Stimulated activated CD4-positive, alpha-beta T cell treated with anti-CD3 and anti-CD28 coated beads, Interleukin-12 subunit alpha, Interleukin-12 subunit beta, amount 100 ng/mL, for 48 hours (primary cell): Measurements from ENCODE around the gene SVEP1.
"Not testable (repeated sequence)": the region's sequence is repeated elsewhere in the genome, so short reads cannot be mapped to it uniquely, and the experiment has no call there.

Experiments used
- DNase-seq, 3 donors: peaks; one replicate each; pipeline ENCODE4 v3.0.0-alpha.2; 2020; ENCODE audit warnings: low read depth in 2 of 3, low spot score in 1 of 3

SVEP1 gene

DNA sequence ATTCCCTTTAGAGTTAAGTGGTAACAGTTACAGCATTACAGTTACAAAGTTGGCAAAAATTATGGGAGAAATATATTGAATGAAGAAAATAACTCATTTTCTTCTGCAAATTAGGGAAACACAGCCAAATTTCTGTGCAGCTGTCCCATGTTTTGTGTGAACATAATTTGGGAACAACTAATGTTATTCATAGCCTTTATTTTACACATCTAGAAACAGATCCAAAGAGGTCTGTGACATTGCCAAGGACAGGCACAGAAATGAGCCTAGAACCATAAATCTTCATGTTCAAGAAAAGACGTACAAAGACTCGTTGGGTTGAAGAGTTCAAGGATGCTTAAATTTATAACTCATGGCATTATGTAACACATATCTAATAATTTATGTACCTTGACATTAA lies 127.8 kb downstream of the SVEP1 start:
- DNase-seq = no peak

DNA sequence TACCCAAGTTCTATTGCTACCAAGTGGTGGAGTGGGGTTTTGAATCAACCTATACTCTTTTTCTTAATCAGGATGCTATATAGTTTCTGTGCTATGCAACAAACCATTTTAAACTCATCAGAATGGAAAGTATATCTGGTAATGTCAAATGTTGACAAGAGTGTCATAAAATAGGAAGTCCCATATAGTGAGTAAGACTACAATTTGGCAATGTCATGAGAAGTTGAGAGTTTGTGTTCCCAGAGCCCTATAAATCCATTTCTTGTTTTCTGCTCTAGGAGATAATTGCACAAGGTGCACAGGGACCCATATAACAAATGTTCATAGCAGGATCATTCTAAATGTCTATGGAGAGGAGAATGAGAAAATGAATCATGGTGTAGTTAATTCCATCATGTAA lies 132.1 kb downstream of the SVEP1 start:
- no peak for DNase-seq

DNA sequence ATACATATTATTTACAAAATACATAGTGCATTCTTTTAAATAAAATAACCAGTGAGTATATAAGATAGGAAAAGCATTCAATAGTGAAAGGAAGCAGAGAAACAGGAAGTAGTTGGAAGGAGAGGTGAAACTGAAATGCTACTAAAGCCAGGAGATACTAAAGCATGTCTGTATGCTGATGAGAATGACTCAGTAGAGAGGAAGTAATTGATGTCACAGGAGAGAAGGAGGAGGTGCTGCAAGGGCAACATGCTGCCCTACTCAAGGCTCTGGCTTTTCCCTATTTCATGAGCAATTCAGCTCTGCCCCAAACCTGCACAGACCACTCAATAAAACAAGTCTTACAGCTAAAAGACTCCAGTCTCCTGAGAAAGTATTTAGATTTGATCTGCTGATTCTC lies 133.4 kb downstream of the SVEP1 start:
- no peak for DNase-seq

DNA sequence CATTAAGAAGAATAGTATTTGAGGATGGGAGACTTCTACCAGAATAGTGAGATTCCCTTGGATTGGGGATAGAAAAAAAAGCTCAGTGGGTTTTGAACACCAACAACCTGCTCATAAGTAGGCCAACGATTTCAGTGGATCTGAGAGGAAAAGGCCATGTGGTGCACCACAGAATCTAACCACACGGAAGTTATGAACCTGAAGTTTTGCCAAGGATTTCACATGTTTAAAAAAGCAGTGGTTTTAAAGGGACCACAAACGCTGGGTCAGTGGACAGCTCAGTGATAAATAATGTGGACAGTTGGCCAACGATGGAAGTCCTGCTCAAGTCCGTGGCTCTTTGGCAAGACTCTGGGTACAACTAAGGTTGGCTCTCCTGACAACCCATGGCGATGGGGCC lies 134.6 kb downstream of the SVEP1 start:
- DNase-seq = no peak

DNA sequence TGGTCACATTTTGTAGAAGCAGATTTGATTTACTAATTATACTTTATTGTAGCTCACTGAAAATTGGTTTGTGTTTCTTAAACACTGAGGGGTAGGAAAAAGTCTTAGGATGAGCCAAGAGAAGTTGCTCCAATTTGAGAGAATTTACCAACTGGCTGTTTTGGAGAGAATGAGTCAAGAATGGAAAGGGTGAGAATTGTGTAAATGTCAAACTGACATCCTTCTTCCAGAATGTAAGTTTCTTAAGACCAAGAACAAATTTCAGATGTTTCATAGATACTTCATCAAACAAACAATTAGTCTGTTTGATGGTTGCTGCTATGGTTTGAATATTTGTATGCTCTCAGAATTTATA lies 135.7 kb downstream of the SVEP1 start:
- no peak for DNase-seq

DNA sequence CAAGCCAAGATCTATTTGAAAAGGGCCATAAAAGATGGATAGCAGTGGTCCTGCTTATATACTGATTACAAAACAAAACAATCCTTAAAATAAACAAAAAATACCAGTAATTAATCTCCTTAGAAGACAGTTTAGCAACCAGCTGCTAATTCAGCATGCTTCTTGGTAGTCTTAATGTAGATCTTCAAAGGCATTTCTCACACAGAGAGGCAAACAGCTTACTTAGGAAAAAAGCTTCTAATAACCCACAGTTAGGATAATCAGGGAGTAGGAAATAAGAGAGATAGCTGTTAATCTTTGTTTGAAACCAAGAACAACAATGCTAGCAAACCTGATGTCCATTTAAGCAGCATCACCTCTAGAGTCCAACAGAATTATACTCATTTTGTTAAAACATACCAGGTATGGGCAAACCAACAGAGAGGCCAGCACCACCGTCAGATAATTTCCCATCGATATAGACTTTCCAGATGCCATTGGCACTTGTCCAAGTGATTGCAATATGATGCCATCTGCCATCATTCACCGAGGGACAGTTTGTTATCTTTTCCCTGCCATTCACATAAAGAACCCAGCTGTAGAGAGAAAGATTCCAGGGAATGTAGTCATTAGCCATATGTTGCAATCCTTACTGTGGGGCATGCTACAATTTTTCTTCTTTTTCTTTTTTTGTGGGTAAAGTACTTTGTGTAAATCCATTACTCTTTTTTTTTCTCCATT lies 136.2 kb downstream of the SVEP1 start:
- DNase-seq = no peak

DNA sequence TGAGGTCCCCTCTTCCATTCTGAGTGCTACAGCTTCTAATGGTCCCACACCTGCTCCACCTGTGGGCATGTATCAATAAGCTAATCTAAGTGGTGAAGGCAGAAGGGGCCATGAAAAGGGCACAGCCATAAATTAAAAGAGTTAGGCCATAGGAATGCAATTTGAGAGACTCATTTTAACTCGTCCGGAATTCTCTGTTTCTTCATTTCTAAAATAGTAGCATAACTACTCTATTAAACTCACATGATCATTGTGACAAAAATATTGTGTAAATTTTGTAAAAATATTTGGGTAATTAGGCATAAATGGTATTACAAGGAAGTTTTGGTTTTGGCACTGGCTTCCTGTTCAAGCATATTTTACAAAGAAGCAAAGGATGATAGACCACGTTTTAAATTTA lies 138.7 kb downstream of the SVEP1 start:
- DNase-seq = no peak

DNA sequence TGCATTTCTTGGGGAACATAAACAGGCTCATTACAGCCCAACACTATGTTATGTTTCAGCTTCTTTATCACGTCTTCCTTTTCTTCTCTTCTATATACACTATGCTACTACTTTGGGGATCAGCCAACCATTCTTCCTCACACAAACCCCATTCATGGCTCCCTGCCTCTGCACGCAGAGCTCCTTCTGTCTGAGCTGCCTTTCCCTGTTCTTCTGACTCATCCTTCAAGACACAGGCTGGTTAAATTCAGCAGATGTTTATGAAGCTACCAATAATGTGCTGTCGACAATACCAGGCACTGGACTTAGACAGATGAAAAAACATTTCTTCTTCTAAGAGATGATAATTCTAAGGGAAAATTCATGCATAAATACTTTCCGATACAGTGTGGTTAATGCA lies 139.4 kb downstream of the SVEP1 start:
- no peak for DNase-seq

DNA sequence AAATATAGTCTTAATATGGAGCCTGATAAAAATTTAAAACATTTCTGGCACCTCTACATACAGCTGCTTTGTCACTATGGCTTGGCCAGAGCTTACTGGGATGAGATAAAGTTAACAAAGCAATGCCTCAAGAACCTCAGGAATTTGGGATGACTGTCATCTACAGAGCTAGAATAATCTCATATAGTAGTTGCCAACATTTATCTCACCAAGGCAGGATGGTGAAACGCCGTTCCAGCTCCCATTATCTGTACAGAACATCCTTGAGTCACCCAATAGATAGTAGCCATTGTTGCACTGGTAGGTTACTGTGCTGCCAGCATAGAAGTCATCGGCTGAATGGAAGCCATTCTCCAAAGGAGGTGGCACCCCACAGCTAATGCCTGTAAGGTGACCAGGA lies 147.3 kb downstream of the SVEP1 start:
- DNase-seq = no peak

DNA sequence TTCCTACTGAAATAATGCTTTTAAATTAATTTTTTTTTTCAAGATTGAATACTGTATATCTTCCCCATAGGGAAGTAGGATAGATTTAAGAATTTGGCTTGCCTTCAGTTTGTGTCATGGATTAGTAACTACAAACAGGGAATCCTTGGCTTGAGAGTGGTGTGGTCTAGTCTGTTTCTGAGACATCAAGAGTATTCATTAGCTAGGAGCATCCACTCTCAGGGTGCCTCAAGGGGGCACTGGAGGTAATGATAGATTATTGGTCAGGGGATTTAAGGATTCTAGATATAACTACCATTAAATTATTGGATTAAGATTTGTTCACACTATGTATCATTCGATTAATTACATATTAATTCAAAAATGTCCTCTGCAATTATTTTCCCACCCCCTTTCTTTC lies 150.1 kb downstream of the SVEP1 start:
- DNase-seq = no peak

DNA sequence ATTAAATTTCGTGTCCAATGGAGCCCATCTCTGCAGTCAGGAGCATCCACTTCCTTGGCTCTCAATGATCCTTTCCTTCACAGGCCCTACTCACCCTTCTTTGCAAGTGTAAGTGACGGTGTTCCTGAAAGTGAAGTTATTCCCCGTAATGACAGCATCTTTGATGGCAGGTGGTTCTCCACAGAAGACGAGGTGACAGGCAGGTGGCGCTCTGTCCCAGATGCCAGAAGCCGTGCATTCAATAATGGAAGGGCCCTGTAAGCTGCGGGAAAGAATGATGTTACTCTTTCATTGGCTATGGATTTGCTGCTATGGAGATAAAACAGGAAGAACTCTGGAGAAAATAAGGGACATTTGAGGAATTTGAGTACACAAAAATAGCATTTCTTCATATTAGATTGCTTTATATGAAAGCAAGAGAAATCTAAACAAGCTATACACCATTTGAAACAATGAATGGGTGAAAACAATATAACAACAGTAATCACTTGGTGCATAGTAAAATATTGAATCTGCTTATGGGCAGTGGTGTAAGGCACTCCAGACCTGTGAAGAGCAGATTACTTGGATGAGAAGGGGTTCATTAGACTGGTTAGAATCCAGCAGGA lies 151.9 kb downstream of the SVEP1 start:
- DNase-seq = peak in 2 of 3 donors; percentile 7 to 17

DNA sequence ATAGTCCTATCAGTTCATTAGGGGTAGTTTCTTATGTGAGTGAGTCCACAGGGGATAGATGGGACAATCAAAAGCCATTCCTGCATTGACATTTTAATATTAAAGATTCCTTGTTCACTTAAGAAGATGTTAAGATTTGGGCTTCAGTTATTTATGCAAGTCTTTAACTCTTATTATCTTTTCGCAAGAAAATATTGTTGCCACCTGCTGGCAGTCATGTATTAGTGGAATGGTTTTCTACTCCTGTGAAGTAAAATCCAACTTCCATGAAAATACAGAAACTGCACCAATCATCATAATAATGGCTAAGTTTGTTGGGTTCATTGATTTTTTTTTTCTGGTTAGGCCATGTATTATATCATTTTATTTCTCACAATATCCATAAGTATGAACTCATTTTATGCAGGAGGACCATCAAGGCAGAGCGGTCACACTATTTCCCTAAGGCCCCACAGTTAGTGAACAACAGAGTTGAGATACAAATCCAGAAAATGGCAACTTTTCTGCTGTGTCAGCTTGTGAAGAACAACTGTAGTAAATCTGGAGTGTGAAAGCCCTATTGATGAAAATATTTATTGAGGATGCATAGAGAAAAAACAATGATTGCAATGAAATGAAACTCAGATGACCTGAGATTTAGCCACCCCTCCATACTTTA lies 153.4 kb downstream of the SVEP1 start:
- DNase-seq = no peak

DNA sequence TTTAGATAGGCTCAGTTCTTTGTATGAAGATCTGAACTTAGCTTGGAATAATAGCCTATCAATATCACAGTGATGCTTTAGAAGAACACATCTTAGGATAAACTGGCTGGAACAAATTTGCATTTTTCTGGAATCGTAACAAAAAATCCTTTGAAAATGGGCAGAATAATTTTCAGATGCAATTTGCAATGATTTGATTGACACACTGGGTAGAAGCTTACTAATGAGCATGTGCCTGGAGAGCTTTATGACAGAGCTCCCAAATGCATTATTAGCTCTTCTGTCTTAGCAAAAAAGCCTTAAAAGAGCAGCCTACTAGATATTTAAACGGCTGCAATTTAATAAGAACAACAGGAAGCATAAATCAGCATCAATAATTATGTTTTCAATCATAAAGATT lies 165.1 kb downstream of the SVEP1 start:
- DNase-seq = no peak

DNA sequence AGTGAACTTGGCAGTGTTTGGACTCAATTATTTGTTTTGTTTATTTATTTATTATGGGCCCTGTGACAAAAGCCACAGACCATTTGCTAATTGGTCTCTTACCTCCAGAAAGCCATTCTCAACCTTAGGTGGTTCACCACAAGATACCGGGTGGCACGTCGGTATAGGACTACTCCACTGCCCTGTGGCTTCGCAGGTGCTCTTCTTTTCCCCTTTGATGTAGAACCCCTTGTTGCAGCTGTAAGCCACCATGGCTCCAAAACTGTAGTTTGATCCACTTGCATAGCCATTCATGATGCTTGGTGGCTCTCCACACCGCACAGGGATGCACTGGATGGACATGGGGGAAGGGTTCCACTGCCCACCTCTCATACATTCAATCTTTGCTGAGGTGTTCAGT lies 168.6 kb downstream of the SVEP1 start:
- no peak for DNase-seq

DNA sequence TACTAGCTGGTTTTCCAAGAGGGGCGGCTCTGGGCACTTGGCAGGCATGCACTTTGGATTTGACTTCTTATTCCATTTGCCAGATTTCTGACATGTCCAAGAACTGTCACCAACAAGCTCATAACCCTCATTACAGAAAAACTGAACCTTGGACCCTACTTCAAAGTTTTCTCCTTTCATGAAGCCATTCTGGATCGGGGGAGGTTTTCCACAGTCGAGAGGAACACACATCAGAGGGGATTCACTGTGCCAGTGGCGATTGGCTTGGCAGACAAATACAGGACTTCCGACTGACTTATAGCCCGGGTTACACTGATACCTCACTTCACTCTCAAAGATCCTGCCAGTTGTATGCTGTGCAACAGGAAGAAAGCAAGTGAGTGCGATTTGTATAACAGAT lies 170.9 kb downstream of the SVEP1 start:
- DNase-seq = no peak

DNA sequence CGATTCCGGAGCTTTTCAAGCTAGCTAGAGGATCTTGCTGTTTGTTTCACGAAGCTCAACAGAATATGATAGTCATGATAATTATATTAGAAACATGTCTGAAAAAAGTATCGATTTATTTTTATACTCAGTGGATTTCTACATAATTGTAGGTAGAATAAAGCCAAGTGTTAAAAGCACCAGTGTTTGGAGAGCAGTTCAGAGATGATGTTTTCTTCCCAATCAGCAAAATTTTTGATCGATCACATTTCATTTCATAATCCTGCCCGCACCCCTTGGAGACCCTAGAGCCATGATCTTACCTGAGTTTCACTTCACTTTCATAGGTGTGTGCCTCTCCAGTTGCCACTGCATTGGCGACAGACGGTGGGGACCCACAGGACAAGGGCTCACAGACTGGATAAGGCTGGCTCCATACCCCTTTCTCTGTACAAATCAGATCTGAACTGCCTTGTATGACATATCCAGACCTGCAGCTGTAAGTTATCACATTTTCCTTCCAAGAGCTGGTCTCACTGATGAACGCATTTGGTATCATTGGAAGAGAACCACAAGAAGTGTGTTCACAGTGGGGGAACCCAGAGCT lies 173.6 kb downstream of the SVEP1 start:
- DNase-seq = no peak

DNA sequence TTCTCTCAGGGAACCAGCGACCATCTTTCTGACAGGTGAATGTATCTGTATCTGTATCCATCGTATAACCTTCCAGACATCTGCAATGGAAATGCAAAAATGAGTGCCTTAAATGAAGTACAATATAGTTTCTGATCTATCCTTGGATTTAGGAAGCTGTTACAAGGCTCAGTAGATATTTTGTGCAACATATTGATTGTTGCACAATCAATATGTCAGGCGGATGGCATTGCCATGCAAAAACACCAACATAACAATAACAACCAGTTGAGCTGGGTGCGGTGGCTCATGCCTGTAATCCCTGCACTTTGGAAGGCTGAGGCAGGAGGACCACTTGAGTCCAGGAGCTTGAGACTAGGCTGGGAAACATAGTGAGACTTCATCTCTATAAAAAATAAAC lies 175.1 kb downstream of the SVEP1 start:
- no peak for DNase-seq

DNA sequence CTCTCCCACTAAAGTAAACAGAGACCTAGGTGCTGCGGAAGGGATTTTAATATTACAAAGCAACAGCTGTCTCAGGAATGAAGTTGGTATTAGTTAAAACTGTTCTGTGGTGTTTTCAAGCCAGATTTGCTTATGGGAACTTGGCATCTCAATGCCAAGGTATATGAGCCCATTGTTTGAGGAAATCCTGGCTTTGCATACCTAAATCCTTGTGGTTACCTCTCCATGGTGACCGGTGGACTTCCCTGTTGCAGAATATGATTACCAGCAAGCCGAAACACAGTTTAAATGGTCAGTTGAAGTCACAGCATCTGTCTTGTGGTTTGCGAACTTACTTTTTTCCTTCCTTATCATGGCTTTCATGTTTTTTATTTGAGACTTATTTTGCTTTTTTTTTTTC lies 179.6 kb downstream of the SVEP1 start:
- DNase-seq = no peak

DNA sequence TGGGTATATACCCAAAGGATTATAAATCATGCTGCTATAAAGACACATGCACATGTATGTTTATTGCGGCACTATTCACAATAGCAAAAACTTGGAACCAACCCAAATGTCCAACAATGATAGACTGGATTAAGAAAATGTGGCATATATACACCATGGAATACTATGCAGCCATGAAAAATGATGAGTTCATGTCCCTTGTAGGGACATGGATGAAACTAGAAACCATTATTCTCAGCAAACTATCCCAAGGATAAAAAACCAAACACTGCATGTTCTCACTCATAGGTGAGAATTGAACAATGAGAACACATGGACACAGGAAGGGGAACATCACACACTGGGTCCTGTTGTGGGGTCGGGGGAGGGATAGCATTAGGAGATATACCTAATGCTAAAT lies 180.5 kb downstream of the SVEP1 start:
- not testable (repeated sequence) for DNase-seq

DNA sequence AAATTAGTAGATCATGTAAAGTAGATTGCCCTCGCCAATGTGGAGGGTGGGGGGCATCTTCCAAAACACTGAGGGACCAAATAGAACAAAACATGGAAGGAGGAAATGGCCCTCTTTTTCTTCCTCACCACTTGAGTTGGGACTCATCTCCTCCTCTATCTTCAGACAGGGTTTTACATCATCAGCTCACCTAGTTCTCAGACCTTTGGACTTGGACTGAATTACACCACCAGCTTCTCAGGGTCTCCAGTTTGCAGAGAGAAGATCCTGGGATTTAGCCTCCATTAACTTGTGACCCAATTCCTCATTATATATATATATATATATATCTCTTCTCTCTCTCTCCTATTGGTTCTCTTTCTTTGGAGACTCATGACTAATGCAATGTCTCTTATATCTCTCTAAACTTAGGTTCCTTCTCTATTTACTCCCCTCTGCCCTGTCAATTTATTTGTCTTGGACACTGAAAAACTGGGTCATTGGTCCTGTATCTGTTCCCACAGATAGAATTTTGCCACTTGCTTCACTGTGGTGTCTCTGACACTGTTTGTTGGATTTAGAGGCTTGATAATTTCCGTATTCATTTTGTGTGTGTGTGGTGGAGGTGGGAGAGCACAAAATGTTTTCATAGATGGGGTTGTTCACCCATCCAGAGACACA lies 187.6 kb downstream of the SVEP1 start:
- no peak for DNase-seq

DNA sequence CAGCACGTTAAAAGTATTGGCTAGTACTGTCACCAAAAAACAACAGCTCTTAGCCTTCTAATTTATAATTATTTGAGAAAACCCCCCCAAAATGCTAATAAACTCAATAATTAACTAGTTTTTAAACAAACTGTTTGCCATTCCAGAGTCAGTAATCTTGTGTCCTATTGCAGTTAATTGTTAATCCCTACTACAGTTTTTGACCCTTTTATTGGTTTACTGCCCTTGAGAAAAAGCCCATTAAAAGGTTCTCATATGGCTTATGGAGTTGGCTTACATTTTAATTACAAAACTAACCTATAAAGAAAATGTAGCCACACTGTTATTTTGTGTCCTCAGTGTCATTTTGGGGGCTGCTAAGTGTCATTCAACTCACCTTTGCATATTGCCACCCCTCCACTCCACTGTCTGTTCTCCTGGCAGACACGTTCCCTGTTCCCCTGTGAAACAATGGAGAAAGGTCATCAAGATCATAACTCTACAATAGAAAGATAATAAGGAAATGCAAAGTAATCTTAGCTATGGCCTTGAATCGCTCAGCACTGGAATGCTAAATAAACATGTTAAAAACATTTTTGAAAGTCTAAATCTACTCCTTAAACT lies 190.3 kb downstream of the SVEP1 start:
- no peak for DNase-seq

DNA sequence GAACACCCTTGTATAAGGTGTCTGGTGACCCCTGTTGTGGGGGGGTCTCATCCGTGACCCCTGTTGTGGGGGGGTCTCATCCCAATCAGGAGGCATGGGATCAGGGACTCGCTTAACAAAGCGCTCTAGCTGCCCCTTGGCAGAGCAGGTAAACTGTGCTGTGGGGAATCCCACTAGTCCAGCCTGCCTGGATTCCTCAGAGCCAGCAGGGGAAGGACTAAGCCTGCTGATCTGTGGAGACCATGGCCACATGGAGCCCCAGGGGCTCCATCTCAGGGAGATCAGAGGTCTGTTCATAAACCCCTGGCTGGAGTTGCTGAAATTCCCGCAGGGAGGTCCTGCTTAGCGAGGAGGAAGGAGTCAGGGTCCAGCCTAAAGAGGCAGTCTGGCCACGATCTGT lies 196.1 kb downstream of the SVEP1 start:
- DNase-seq = no peak
